Gastrocnemius medialis (tissue), 4 donors: ENCODE results near the gene TEX35.

ENCODE experiments used
- CTCF ChIP-seq, 5 experiments: fragments of 450-650 bp in 3 of 5; fragments of 200-600 bp in 2 of 5; sonication (generic) in 2 of 5; IDR thresholded peaks in 4 of 5; conservative IDR thresholded peaks in 1 of 5; 1 replicate in 4 of 5; 2 replicates in 1 of 5; pipeline ENCODE4 v1.5.1; 2016 to 2019; ENCODE audit warnings: antibody characterized with exemption in 5 of 5, mild to moderate bottlenecking in 3 of 5, moderate library complexity in 3 of 5
- POLR2A ChIP-seq, 2 donors: fragments of 450-650 bp; IDR thresholded peaks; one replicate each; pipeline ENCODE4 v1.6.1; 2017; ENCODE audit warnings: antibody characterized with exemption in 2 of 2, mild to moderate bottlenecking in 2 of 2, moderate library complexity in 2 of 2

- TF ChIP-seq CTCF (IDR thresholded peaks at IDR 0.05 in 4 of 5, conservative IDR thresholded peaks at IDR 0.05 in 1 of 5) (no peak), POLR2A (IDR thresholded peaks at IDR 0.05) (no peak)
These were observed 26.5 kb upstream of the TEX35 start for GRCh38 chr1:178486100-178487069.
